Measurements from ENCODE around the gene LLCFC1. TPM values are rescaled to one million over a fixed set of nuclear protein-coding genes. Genes with fewer than 3 reads are reported as not detected.
"Not testable (repeated sequence)": the region's sequence is repeated elsewhere in the genome, so short reads cannot be mapped to it uniquely, and the experiment has no call there.

The LLCFC1 gene
- total RNA-seq, 2 experiments from 2014 or later: not detected

DNA sequence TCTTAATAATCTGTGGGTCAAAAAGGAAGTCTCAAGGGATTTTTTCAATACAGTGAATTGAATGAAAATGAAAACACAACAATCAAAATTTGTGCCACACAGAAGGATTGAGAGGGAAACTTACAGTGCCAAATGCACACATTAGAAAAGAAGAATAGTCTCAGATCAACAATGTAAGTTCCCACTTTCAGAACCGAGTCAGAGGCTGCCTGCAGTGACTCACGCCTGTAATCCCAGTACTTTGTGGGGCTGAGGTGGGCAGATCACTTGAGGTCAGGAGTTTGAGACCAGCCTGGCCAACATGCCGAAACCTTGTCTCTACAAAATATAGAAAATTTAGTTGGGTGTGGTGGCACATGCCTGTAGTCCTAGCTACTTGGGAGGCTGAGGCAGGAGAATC lies 35.3 kb downstream of the LLCFC1 start:
- CTCF ChIA-PET: no interaction called here
- DNase-seq: peak; percentile 14
- intact Hi-C loops (cut with micrococcal nuclease): no loop called here
- H3K27me3 Mint-ChIP-seq: peaks cover 10% of the 10 kb centered on the region
- no peak overlapping the region for H3K27ac Mint-ChIP-seq
- H3K4me3 Mint-ChIP-seq: no peak overlapping the region
- no peaks in the 10 kb centered on the region for H3K4me1 Mint-ChIP-seq (ENCODE audit: low read depth)
- H3K36me3 Mint-ChIP-seq: no peaks in the 10 kb centered on the region
- H3K9me3 Mint-ChIP-seq: peaks cover 8% of the 10 kb centered on the region
- POLR2A ChIA-PET: no interaction called here

DNA sequence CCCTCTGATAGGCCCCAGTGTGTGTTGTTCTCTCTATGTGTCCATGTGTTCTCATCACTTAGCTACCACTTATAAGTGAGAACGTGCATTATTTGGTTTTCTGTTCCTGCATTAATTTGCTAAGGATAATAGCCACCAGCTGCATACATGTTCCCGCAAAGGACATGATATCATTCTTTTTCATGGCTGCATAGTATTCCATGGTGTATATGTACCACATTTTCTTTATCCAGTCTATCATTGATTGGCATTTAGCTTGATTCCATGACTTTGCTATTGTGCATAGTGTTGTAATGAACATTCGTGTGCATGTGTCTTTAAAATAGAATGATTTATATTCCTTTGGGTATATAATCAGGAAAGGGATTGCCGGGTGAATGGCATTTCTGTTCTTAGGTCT lies 39.1 kb downstream of the LLCFC1 start:
- intact Hi-C loops (cut with micrococcal nuclease); H3K36me3 Mint-ChIP-seq; H3K4me3 Mint-ChIP-seq; H3K27ac Mint-ChIP-seq; POLR2A ChIA-PET; DNase-seq; H3K27me3 Mint-ChIP-seq; H3K9me3 Mint-ChIP-seq; H3K4me1 Mint-ChIP-seq (ENCODE audit: low read depth): not testable (repeated sequence)
- CTCF ChIA-PET: interaction anchor here (0.6 kb wide), 1 partner anchor 97 kb away, joined by 3 read pairs; no protein-coding TSS in a partner anchor

DNA sequence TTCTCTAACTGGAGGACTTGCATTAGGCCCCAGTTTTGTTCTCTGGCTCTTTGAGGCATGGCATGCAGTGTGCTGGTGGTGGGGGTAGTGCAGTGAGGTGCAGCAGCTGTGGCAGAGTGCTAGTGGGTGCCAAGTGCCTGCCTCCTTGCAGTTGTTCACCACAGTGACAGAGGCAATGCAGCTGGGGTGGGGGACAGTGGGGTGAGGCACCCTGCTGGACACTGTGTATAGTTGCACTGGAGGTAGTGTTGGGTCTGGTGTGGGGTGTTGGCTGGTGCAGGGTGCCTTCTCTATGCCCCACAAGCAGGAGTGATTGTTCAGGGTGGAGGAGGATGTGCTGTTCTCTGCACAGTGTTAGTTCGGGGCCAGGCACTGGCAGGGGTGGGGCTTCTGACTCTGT lies 44.5 kb downstream of the LLCFC1 start:
- Mint-ChIP-seq H3K4me3 (no peak overlapping the region), H3K9me3 (peaks cover 2% of the 10 kb centered on the region), H3K27ac (no peak overlapping the region), H3K27me3 (peaks cover 8% of the 10 kb centered on the region), H3K36me3 (no peaks in the 10 kb centered on the region), H3K4me1 (ENCODE audit: low read depth) (no peaks in the 10 kb centered on the region)
- ChIA-PET POLR2A (no interaction called here), CTCF (interaction anchor here (1.5 kb wide), 1 partner anchor 9 kb away, joined by 3 read pairs; no protein-coding TSS in a partner anchor)
- DNase-seq: no peak
- intact Hi-C loops (cut with micrococcal nuclease): no loop called here

DNA sequence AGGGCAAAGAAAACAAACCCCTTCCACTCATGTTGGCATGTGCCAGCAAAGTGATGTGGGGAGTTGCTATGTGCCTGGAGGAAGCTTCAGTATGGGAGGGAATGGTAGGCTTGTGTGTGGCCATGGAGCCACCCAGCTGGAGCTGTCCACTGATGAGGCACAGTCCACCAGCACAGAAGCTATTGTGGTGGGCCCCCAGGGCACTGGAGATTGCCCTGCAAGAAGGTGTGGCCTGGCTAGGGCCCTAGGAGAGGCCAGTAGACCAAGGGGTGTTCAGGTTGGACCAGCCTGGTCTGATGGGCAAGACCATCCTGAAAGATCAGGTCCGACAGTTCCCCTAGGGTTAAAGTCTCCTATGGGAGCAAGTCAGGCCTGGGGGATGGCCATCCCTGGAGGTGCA lies 45.0 kb downstream of the LLCFC1 start:
- no peak for DNase-seq
- Mint-ChIP-seq H3K27ac (no peak overlapping the region), H3K36me3 (no peaks in the 10 kb centered on the region), H3K9me3 (peaks cover 2% of the 10 kb centered on the region), H3K27me3 (peaks cover 8% of the 10 kb centered on the region), H3K4me3 (no peak overlapping the region), H3K4me1 (ENCODE audit: low read depth) (no peaks in the 10 kb centered on the region)
- intact Hi-C loops (cut with micrococcal nuclease): no loop called here
- ChIA-PET CTCF (interaction anchor here (1.5 kb wide), 1 partner anchor 9 kb away, joined by 3 read pairs; no protein-coding TSS in a partner anchor), POLR2A (no interaction called here)

Other genes with a start within 250 kb of the LLCFC1 start
- gene PRSS1, start 190.0 kb upstream of the LLCFC1 start, total RNA-seq: not detected
- not detected for gene PRSS2, start 168.5 kb upstream of the LLCFC1 start, total RNA-seq
- 10 to 100 TPM in 1 of 2 experiments, 1 to 10 TPM in 1; 9.5 to 11.0 TPM for gene EPHB6, start 84.4 kb upstream of the LLCFC1 start, total RNA-seq
- gene TRPV6, start 53.7 kb upstream of the LLCFC1 start, total RNA-seq: not detected
- not detected for gene TRPV5, start 5.7 kb upstream of the LLCFC1 start, total RNA-seq
- gene KEL, start 22.9 kb downstream of the LLCFC1 start, total RNA-seq: under 1 TPM; 0.34 to 0.55 TPM
- gene OR9A2, start 87.6 kb downstream of the LLCFC1 start, total RNA-seq: not detected
- not detected for gene OR6V1, start 112.9 kb downstream of the LLCFC1 start, total RNA-seq
- not detected for gene PIP, start 192.6 kb downstream of the LLCFC1 start, total RNA-seq
- not detected for gene TAS2R39, start 243.9 kb downstream of the LLCFC1 start, total RNA-seq

All from activated CD4-positive, alpha-beta memory T cell treated with anti-CD3 and anti-CD28 coated beads for 36 hours (primary cell).